ENCODE results near the gene PNMA6E.

PNMA6E gene

DNA sequence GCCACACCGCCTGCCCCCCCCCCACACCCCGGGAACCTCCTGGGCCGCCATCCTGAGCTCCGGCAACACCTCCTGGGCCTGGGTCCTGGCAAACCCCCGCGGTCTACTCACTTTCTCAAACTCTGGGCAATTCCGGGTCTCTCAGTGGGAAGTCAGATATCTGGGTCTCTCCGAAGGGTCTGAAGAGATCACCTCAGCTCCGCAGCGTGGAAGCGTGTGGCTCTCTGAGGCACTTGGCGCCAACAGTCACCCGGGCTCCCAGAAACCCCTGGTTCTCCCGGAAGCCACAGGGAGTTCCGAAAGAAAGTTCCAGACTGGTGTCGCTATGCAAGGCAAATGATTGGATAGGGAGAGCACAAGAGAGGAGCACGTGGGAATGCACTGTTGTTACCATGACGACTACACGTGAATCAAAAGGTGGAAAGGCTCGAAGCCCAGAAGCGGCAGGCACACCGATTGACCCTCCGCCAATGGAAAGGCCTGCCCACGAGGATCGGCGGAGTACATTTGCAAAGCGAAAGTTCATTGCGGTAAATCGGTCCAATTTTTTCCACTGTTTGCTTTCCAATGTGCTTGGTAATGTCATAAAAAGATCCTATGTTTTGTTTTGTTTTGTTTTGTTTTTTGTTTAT, at the start of gene PNMA6E:
Gene PNMA6E, minus strand, starts transcription at position 218 of the 632 bp plus-strand sequence. CDS start 2,501 bp downstream, outside the sequence.
- DNase-seq (ENCODE audit: extremely low spot score, insufficient read length, low read depth), result no peak

DNA sequence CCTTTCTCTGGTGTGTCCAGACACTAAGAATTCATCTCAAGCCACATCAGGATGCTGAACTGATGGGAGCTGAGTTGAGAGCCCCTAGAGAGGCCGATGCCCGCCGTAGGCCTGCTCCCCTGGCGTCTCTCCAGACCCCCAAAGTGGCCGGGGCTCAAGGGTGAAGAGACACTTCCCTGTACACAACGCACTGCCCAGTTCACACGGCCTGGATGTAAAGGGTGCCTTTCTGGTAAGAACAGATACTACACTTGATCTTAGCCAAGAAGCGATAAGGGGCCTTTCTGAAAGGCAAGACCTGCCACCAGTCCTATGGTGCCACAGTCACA, 49.8 kb upstream of the PNMA6E start:
- no peak for FAIRE-seq
- no peak for DNase-seq (ENCODE audit: extremely low spot score, insufficient read length, low read depth)

More for the DNA sequence above, at the start of gene PNMA6E:
- FAIRE-seq, result no peak

DNA sequence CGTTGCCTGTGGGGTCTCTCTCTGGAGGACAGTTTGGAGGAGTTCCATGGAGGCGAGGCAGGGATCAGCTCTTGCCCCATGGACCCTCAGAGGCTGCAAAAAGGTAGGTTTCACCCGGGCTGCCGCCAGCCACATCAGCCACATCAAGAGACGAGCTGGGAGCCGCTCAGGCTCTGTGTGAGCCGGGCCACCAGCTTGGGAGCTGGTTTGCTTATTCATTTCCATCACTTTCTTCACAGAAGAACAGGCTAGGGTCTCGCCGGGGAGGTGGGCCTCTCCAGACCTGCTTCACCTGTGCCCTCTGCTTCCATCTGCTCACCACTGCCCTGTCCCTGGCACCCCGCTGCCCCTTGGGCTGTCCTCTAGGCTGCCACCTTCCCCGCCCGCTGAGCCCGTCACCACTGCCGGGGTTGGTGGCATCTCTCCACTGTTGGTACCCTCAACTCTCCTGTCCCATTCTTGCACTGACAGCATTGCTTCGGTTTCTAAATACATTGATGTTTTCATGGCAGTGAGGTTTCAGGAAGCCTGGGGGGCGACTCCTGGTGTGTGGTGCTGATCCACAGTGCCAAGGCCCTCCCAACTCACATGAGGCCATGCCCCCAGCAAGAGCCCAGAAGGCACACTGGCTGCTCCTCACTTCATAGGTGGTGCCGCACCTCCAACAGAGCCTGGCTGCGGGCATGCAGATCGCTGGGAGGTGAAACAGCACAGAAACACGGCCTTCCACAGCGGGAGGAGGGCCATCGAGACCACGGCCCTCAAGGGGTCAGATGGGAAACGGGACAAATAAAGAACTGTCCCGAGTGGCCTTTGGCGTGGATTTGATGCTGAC, 49.2 kb upstream of the PNMA6E start:
- FAIRE-seq (no peak), DNase-seq (ENCODE audit: extremely low spot score, insufficient read length, low read depth) (no peak)

DNA sequence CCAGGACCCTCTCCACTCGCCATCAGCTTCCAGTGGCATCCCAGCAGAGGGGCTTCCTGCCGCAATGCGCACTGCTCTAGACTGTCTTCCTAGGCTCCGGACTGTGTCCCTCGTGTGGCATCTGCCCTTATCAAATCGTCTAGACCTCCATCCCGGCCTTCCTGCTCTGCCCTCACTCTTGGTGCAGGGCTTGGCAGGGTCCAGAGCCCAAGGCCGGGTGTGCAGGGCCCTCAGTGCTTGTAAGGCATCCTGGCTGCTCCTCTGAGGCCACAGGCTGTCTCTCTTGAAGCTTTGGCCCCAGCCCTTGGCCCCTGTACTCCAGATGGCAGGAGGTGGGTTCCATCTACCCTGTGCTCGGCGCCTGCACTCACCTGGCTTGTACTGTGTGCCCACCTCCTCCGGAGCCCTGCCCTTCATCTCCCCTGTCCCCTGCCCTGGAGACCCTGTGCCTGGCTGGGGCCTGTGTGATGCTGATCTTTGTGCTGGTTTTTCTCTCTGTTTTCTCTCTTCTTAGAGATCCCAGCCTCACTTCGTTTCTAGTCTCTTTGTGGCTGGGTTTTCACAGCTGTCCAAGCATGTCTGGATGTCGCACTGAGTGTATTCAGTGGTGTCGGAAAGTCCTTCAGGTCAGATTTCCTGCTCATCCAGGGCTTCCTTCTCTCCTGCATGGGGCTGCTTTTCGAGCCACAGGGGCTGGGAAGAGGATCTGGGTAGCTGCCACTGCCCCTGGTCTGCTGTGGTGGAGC, 48.4 kb upstream of the PNMA6E start:
- FAIRE-seq (no peak), DNase-seq (ENCODE audit: extremely low spot score, insufficient read length, low read depth) (no peak)

DNA sequence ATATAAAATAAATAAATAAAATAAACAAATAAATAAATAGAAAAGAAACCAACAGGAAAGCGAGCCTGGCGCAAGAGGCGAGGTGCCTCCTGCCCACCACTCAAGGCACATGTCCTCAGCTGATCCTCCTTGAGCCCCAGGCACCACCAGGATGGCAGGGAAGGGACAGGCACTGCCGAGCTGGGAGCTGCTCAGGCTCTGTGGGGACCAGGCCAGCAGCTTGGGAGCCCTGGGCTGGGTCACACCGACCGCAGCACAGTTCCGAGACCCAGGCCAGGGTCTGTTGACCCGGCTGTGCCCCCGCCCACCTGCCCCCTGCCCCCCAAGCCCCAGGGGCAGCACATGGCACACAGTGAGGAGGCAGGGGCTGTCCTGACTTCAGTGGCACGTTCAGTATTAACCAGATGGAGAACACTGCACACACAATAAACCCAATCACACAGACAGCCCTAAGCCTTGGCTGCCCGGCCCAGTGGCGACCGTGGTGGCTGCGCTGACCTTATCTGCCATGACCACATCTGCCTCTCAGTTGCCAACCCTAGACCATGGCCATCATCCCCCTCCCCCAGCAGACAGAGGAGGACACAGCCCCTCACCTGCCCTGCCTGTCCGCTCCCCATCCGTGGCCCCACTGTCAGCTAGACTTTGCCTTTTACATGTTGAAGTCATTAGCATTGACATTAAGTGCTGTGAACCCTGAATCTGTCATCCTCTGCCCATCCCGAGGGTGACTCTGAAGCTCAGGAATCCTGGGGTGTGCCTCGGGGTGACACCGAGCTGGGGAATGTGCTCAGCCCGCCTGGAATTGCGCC, 47.6 kb upstream of the PNMA6E start:
- DNase-seq (ENCODE audit: extremely low spot score, insufficient read length, low read depth) (no peak), FAIRE-seq (no peak)

DNA sequence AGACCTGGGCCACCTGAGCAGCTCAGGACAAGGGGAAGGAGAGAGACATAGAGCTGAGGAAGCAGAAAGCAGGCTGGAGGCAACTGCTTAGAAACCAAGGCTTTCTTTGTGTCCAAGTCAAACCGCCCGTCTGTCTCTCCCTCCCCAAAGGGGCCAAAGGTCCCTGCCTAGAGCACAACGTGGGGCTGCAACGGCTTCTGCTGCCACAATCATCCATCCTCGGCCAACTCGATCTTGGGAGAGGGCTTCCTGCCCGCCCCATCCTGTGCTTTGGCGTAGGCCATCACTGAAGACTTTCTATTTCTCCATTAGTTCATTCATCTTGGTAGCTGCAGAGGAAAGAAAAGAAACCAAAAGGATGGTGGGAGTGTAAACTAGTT, 46.4 kb upstream of the PNMA6E start:
- FAIRE-seq, result no peak
- DNase-seq (ENCODE audit: extremely low spot score, insufficient read length, low read depth), result no peak

DNA sequence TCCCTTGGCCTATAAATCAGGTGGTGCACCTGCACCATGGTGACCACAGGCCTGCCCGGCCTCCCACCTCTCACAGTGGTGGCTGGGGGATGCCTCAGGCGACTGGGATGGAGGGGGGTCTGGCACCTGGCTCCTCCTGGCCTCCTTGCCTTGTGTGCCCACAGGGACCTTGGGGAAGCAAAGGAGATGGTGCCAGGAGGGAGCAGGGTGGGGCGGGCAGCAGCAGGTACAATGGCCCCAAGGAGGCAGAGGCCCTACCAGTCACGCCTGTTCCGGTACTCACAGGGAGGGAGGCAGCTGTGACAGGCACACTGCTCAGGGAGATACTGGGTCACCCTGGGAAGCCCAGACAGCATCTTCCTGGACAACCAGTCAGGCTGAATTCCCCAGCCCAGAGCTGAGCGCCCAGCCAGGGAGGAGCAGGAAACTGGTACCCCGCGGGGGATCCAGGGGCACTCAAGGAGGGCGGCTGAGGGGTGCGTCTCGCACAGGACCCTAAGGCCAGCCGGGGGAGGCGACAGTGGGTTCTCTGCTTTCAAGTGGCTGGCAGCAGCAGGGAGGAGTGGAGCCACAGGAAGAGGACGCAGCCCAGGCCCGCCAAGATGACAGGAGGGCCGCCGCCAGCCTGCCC, 45.9 kb upstream of the PNMA6E start:
- FAIRE-seq (no peak), DNase-seq (ENCODE audit: extremely low spot score, insufficient read length, low read depth) (no peak)

DNA sequence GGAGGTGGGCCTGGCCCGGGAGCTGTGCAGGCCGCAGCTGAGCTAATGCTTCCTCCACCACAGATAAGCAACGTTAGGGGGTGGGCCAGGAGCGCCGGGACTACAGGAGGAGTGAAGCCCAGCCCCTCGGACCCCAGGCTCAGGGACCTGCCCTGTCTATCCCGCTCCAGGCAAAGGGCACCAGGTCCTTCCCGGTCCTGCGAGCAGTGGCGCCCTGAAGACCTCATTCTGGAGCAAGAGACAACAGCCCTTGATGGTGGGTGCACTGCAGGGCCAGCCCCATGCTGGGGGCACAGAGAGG, 45.4 kb upstream of the PNMA6E start:
- DNase-seq (ENCODE audit: extremely low spot score, insufficient read length, low read depth), result no peak

DNA sequence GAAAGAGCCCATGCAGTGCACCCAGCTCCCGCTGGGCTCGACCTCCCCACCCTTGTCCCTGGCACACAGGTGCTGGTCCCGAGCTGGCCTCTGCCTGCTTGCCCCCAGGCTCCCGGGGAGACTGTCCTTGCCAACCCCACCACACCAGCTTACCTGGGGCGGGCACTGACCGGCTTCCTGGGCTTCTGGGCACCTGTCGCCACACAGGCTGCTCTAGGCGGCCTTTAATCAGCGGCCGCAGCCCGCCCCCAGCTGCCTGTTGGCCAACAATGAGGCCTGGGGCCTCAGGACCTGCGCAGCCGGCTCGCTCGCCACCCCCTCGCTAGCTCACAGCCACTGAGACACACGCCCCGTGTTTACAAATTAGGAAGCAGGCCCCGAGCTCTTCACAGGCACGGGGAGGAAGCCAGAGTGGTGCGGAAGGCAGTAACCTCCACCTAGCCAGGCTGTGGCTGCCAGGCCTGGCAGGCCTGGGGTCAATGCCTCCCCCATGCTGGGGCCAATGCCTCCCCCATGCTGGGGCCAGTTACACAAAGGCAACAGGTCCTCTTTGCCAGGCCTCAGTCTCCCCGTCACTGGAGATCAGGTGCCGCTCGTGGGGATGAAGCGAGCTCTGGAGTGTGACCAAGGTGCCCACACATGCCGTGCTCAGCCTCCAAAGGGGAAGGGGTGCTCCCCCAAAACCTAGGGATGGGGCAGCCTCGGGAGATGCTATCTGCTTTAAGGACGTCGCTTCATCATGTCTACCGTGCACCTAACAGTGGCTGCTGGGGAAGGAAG, 44.9 kb upstream of the PNMA6E start, which contains the start of gene TREX2:
Gene TREX2, minus strand, starts transcription at position 201 of the 780 bp plus-strand sequence. CDS start 626 bp downstream, outside the sequence.
- FAIRE-seq (no peak), DNase-seq (ENCODE audit: extremely low spot score, insufficient read length, low read depth) (no peak)

More for the DNA sequence above, 45.4 kb upstream of the PNMA6E start:
- no peak for FAIRE-seq

DNA sequence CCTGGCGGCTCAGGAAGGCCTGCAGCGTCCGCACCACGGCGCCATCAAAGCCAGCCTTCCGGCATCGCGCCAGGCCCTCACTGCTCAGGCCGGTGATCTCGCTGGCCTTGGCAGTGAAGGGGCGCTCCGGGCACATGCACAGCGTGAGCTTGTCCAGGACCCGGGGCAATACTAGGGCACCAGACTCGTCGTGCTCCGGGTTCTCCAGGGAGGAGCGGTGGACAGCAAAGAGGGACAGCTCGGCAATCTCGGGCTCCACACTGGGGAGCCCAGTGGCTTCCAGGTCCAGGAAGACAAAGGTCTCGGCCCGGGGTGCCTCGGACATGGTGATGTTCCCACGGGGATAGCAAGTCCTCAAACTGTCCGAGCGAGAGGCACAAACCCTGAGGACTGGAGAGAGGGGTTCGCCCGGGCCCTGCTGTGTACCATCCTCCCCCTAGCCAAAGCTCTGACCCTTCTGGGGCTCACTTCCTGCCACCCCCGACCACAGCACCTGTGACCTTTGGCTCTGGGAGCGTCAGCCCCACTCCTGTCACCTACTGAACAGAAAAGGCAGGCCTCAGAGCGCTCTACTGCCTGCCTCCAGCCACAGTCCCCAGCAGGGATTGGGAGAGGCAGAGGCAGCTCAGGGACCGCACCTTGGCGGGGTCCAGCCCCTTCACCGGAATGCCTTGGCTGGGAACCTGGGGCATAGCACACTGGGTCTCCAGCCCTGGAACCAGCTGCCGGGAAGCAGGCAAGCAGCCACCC, 44.1 kb upstream of the PNMA6E start:
- FAIRE-seq, result no peak
- no peak for DNase-seq (ENCODE audit: extremely low spot score, insufficient read length, low read depth)

DNA sequence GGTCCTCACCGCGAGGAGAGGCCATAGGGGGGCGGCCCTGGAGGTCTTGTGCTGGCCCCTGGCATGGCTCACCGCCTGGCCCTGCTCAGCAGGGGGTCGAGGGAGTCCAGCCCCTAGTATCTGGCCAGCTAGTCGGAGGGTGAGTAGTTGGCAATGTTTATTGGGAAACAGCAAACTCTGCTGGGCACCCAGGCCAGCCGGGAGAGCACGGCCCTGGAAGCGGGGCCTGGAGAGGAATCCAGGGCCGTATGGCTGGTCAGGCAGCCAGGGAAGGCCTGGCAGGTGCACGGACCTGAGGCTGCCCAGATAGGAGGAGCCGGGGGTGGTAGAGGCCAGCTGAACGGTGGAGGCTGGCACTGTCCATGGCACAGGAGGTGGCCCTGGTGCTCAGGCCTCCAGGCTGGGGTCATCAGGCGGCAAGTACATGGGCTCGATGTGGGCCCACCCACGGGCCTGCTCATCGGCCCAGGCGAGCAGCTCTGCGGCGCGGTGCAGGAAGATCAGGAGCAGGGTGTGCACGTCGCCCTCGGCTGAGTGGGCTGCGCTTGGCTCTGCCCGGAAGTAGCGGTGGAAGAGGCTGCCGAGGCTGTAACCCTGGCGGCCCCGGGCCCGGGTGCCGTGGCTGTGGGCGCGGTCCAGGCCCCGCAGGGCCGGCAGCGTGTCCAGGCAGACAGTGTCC, 43.3 kb upstream of the PNMA6E start:
- FAIRE-seq, result no peak
- DNase-seq (ENCODE audit: extremely low spot score, insufficient read length, low read depth), result no peak

DNA sequence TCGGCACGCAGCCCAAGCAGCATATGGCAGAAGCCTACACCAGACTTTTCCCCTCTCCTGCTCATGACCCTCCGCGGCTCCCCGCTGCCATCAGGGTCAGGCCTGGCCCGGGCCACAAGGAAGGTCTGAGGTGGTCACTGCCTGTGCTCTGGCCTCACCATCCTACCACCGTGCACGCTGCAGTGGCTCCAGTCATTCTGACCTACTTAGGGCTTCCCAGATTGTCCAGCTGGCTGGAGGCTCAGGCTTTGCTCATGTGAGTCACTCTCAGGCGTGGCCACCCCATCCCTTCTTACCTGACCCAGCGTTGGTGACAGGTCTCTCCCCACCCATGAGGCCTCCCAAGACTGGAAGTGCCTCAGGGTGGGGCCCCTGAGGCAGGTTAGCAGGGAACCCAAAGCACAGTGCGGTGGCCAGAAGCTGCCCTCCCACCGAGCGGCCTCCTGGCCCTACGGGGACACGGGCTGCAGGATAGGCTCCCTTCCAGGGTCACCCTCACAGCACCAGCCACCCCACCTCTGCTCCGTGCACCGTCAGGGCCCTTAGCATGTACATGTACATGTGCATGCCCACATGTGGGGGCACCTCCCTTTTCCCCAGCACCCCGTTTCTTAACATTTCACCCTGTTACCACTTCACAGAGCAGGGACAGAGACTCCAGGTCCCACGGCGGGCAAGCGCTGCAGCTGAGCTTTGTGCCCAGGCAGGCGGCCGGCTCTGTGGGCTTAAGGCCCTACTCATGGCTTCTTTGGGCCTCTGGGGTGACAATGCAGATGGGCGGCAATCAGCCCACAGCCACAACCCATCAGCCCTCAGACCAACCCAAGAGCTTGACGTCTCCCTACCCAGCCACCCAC, 42.6 kb upstream of the PNMA6E start:
- no peak for DNase-seq (ENCODE audit: extremely low spot score, insufficient read length, low read depth)
- no peak for FAIRE-seq

DNA sequence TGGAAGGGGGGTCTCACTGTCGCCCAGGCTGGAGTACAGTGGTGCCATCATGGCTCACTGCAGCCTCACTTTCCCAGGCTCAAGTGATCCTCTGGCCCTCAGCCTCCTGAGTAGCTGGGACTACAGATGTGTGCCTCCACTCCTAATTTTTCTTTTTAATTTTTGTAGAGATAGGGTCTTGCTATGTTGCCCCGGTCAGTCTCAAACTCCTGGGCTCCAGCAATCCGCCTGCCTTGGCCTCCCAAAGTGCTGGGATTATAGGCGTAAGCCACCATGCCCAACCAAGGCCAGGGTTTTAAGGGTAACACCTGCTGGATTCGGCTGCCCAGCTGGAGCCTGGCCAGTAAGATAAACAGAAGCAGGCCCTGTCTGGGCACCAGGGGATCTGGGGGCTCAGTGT, 41.3 kb upstream of the PNMA6E start:
- no peak for FAIRE-seq
- DNase-seq (ENCODE audit: extremely low spot score, insufficient read length, low read depth), result no peak

DNA sequence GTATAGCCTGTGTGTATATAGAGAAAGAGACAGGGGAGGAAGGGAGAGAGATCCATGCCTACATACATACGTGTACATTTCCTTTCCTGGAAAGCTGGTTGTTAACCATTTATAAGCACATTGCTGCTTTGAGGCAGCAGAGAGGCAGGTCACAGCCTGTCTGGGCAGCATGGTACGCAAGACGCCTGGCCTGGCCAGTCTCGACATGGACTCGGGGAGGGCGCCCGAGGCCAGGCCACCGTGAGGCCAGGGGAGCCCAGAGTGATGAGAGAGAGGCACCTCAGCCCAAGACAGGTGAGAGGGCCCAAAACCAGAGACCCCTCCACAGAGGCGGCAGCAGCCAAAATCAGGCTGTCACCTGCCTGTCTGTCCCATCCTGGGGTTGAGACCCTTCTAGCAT, 40.8 kb upstream of the PNMA6E start:
- no peak for FAIRE-seq
- DNase-seq (ENCODE audit: extremely low spot score, insufficient read length, low read depth), result no peak

DNA sequence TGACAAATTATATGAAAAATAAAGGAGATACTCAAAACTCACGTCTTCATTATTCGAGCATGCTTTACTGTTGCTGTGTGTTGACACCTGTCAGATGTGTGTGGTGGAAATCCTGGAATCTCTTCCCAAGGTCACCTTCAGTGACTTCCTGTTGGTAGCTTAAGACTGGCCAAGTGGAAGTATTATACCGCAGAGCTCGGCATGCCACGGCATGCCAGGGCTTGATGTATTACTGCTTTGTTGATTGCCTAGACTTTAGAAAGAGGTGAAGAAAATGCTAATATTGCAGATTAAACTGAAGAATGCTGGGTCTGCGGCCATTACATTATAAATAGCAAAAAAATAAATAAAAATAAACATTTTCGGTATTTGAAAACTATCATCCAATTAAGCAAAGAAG, 40.1 kb upstream of the PNMA6E start:
- DNase-seq (ENCODE audit: extremely low spot score, insufficient read length, low read depth) (no peak), FAIRE-seq (no peak)

DNA sequence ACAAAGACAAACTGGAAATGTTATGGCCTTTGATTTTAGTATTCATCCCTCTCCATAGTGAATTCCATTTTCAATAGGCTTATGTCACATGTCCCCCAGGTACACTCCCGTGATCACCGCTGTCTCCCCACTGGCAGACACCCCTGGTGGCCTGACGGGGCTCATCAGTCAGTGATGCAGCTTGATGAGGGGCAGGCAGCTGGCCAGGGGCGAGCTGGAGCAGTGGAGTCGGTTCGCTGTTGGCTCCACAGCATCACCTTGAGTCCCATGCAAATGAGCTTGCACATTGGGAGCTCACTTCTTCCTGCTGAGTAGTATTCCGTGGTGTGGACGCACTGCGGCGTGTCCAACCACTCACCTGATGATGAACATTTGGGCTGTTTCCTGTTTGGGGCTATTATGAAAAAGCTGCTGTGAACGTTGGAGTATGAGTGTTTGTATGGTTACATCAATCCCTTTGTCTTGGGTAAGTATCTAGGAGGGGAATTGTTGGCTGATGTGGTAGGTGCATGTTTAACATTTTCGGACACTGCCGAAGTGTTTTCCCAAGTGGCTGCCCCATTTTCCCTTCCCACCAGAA, 39.5 kb upstream of the PNMA6E start:
- no peak for FAIRE-seq
- no peak for DNase-seq (ENCODE audit: extremely low spot score, insufficient read length, low read depth)

DNA sequence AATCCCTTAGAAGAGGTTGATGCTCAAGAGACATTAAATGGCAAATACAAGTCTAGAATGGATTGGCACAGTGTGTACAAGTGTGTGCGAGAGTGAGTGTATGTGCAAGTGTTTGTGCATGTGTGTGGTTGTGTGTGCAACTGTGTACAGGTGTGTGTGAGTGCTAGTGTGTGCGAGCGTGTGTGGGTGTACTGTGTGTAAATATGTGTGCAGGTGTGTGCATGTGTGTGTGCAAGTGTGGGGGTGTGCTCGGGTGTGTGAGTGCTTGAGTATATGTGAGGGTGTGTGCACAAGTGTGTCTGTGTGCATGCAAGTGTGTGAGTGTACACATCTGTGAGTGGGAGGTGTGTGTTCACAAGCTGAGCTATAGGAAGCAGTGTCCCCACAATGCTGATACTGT, 38.8 kb upstream of the PNMA6E start:
- DNase-seq (ENCODE audit: extremely low spot score, insufficient read length, low read depth) (no peak), FAIRE-seq (no peak)

All from GM18507 (cell line).